Measurements from ENCODE around the gene NPL. TPM values are rescaled to one million over a fixed set of nuclear protein-coding genes. Genes with fewer than 3 reads are reported as not detected.

Gene NPL
- total and polyA plus RNA-seq, 2 of the 13 experiments (the other 11 are each of a cell fraction or from before 2014, with no cell fraction given): 0.03 to 0.04 TPM

DNA sequence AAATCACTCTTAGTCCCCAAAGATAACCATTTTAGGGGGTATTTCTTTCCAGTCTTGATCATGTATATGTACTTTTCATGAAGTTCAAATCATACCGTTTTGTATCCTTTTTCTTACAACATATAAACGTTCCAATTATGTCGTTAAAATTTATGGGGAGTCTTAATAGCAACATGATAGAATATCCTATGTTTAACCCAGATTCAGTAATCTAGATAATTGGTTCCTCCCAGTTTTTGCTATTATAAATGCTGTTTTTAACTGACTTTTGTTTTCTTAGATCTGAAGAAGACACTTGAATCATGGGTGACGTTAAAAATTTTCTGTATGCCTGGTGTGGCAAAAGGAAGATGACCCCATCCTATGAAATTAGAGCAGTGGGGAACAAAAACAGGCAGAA lies 52.7 kb downstream of the NPL start (continued):
- TF ChIP-seq, protein P1, sequence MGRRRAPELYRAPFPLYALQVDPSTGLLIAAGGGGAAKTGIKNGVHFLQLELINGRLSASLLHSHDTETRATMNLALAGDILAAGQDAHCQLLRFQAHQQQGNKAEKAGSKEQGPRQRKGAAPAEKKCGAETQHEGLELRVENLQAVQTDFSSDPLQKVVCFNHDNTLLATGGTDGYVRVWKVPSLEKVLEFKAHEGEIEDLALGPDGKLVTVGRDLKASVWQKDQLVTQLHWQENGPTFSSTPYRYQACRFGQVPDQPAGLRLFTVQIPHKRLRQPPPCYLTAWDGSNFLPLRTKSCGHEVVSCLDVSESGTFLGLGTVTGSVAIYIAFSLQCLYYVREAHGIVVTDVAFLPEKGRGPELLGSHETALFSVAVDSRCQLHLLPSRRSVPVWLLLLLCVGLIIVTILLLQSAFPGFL (CRISPR knock-in tag; IDR thresholded peaks at IDR 0.05): no peak
- TF ChIP-seq MAF1 (CRISPR knock-in tag; IDR thresholded peaks at IDR 0.05; ENCODE audit: borderline replicate concordance) (no peak), YEATS4 (CRISPR knock-in tag; IDR thresholded peaks at IDR 0.05; ENCODE audit: borderline replicate concordance) (no peak), ZNF816 (CRISPR knock-in tag; IDR thresholded peaks at IDR 0.05; ENCODE audit: borderline replicate concordance) (no peak), ZNF12 (CRISPR knock-in tag; IDR thresholded peaks at IDR 0.05) (no peak)

DNA sequence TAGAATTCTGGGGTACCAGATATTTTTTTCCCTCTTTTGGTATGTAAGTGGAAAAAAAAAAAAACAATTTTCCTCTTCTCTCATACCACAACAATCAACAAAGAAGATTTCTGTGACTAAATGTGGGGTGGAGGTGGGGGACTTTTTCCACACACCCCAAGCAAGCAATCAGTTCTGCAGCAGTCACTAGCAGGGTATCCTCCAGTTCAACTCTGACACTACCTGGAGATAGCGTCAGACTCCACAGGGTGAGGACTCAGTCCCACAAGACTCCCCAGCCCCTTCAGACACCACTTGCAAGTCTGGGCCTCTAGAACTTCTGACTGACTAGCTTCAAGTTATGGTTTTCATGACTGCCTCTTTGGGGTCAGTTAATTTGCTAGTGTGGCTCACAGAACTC lies 55.8 kb downstream of the NPL start:
- intact Hi-C loops (cut with micrococcal nuclease; ENCODE audit: unreplicated experiment) (no loop called here), in situ Hi-C loops (cut with HindIII; ENCODE audit: extremely low pct_ligation_motif_present, low pct_unique_long_range_greater_than_20kb) (loop anchor here (5.0 kb wide), 1 partner anchor 37 kb away; no protein-coding TSS in a partner anchor)
- Histone ChIP-seq H2AFZ (ENCODE audit: low read length) (no peak overlapping the region), H3K9ac (ENCODE audit: insufficient read depth, low read depth, low read length) (no peak overlapping the region), H3K9me3 (ENCODE audit: low read length) (no peaks in the 10 kb centered on the region), H4K20me1 (ENCODE audit: insufficient read depth, low read length) (peaks cover 71% of the 10 kb centered on the region), H3K4me1 (ENCODE audit: insufficient read depth, low read length) (peaks cover 30% of the 10 kb centered on the region), H3K4me2 (ENCODE audit: low read depth, low read length) (no peak overlapping the region), H3K79me2 (ENCODE audit: insufficient read depth, low read length) (peaks cover 100% of the 10 kb centered on the region), H3K4me3 (replicated peaks in 1 of 3; ENCODE audit: insufficient read depth in 1 of 3, low read depth in 2 of 3, low read length in 3 of 3) (no peak overlapping the region), H3K27me3 (ENCODE audit: control insufficient read depth in 1 of 2, insufficient read depth in 2 of 2, low read length in 2 of 2) (no peaks in the 10 kb centered on the region), H3K36me3 (replicated peaks in 1 of 2; ENCODE audit: control insufficient read depth in 1 of 2, insufficient read depth in 2 of 2, low read length in 2 of 2) (peaks cover 17 to 73% of the 10 kb centered on the region in 2 experiments), H3K27ac (ENCODE audit: extremely low read length, insufficient read depth, low read length) (no peak overlapping the region)
- WGBS (ENCODE audit: low lambda C conversion rate): 100% methylated on average over 1 of the region's 1 CpG
- no peak for DNase-seq (ENCODE audit: low spot score)
- ChIA-PET CTCF (ENCODE audit: low intra/inter-chr PET ratio, low total read pairs) (no interaction called here), POLR2A (no interaction called here)
- ATAC-seq: no peak
- FAIRE-seq: no peak
- no peak for TF ChIP-seq MIER3 (CRISPR knock-in tag; IDR thresholded peaks at IDR 0.05; ENCODE audit: borderline replicate concordance)
- TF ChIP-seq, protein P2, sequence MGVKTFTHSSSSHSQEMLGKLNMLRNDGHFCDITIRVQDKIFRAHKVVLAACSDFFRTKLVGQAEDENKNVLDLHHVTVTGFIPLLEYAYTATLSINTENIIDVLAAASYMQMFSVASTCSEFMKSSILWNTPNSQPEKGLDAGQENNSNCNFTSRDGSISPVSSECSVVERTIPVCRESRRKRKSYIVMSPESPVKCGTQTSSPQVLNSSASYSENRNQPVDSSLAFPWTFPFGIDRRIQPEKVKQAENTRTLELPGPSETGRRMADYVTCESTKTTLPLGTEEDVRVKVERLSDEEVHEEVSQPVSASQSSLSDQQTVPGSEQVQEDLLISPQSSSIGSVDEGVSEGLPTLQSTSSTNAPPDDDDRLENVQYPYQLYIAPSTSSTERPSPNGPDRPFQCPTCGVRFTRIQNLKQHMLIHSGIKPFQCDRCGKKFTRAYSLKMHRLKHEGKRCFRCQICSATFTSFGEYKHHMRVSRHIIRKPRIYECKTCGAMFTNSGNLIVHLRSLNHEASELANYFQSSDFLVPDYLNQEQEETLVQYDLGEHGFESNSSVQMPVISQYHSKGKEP (CRISPR knock-in tag; IDR thresholded peaks at IDR 0.05): no peak
- TF ChIP-seq, protein P3, sequence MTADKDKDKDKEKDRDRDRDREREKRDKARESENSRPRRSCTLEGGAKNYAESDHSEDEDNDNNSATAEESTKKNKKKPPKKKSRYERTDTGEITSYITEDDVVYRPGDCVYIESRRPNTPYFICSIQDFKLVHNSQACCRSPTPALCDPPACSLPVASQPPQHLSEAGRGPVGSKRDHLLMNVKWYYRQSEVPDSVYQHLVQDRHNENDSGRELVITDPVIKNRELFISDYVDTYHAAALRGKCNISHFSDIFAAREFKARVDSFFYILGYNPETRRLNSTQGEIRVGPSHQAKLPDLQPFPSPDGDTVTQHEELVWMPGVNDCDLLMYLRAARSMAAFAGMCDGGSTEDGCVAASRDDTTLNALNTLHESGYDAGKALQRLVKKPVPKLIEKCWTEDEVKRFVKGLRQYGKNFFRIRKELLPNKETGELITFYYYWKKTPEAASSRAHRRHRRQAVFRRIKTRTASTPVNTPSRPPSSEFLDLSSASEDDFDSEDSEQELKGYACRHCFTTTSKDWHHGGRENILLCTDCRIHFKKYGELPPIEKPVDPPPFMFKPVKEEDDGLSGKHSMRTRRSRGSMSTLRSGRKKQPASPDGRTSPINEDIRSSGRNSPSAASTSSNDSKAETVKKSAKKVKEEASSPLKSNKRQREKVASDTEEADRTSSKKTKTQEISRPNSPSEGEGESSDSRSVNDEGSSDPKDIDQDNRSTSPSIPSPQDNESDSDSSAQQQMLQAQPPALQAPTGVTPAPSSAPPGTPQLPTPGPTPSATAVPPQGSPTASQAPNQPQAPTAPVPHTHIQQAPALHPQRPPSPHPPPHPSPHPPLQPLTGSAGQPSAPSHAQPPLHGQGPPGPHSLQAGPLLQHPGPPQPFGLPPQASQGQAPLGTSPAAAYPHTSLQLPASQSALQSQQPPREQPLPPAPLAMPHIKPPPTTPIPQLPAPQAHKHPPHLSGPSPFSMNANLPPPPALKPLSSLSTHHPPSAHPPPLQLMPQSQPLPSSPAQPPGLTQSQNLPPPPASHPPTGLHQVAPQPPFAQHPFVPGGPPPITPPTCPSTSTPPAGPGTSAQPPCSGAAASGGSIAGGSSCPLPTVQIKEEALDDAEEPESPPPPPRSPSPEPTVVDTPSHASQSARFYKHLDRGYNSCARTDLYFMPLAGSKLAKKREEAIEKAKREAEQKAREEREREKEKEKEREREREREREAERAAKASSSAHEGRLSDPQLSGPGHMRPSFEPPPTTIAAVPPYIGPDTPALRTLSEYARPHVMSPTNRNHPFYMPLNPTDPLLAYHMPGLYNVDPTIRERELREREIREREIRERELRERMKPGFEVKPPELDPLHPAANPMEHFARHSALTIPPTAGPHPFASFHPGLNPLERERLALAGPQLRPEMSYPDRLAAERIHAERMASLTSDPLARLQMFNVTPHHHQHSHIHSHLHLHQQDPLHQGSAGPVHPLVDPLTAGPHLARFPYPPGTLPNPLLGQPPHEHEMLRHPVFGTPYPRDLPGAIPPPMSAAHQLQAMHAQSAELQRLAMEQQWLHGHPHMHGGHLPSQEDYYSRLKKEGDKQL (CRISPR knock-in tag; IDR thresholded peaks at IDR 0.05; ENCODE audit: low read depth): no peak
- no TSS peak for BruUV-seq (replicated peaks)

All from HepG2 (cell line).